ENCODE data around the gene RETN. TPM values are rescaled to one million over a fixed set of nuclear protein-coding genes. Genes with fewer than 3 reads are reported as not detected.

Gene RETN
- total RNA-seq, 4 donors from 2014 or later = not detected

- Histone ChIP-seq H3K27me3 (no peaks in the 10 kb centered on the region), H3K27ac (no peak overlapping the region)
- no peak for TF ChIP-seq POLR2A (IDR thresholded peaks at IDR 0.05)
- TF ChIP-seq, protein P1, sequence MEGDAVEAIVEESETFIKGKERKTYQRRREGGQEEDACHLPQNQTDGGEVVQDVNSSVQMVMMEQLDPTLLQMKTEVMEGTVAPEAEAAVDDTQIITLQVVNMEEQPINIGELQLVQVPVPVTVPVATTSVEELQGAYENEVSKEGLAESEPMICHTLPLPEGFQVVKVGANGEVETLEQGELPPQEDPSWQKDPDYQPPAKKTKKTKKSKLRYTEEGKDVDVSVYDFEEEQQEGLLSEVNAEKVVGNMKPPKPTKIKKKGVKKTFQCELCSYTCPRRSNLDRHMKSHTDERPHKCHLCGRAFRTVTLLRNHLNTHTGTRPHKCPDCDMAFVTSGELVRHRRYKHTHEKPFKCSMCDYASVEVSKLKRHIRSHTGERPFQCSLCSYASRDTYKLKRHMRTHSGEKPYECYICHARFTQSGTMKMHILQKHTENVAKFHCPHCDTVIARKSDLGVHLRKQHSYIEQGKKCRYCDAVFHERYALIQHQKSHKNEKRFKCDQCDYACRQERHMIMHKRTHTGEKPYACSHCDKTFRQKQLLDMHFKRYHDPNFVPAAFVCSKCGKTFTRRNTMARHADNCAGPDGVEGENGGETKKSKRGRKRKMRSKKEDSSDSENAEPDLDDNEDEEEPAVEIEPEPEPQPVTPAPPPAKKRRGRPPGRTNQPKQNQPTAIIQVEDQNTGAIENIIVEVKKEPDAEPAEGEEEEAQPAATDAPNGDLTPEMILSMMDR (IDR thresholded peaks at IDR 0.05) = no peak
These were observed 792 bp downstream of the RETN start for GRCh38 chr19:7669641-7670040.

GRCh38 chr19:7670150-7670783 is 1.4 kb downstream of the RETN start:
- TF ChIP-seq, protein P1 (IDR thresholded peaks at IDR 0.05) = no peak
- TF ChIP-seq POLR2A (IDR thresholded peaks at IDR 0.05) = no peak
- no peak for DNase-seq
- Histone ChIP-seq H3K4me1 (no peaks in the 10 kb centered on the region), H3K9me3 (no peaks in the 10 kb centered on the region), H3K27ac (no peak overlapping the region), H3K36me3 (no peaks in the 10 kb centered on the region), H3K4me3 (no peak overlapping the region), H3K27me3 (no peaks in the 10 kb centered on the region)

More at GRCh38 chr19:7669641-7670040, 792 bp downstream of the RETN start:
- H3K4me1 ChIP-seq = no peaks in the 10 kb centered on the region
- H3K4me3 ChIP-seq = no peak overlapping the region
- no peaks in the 10 kb centered on the region for H3K36me3 ChIP-seq
- no peak for DNase-seq
- H3K9me3 ChIP-seq = no peaks in the 10 kb centered on the region

DNA sequence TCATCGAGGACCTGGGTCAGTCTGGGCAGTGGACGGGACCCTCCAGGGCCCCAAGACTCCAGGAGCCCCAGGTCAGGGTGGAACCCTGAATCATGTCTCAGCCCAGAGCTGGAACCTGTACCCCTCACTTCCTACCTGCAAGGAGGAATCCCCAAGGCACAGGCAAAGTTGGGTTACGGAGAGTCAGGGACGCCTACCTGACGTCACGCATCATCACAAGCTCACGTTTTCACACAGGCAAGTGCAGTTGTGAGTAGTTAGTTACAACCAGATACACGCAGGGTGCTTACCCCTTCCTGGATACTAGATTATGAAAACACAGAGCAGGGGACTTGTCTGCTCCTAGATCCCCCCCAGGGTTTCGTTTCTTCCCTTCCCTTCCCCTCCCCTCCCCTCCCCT is 1.9 kb downstream of the RETN start:
- TF ChIP-seq, protein P1 (IDR thresholded peaks at IDR 0.05) = no peak
- TF ChIP-seq POLR2A (IDR thresholded peaks at IDR 0.05) = no peak
- Histone ChIP-seq H3K27me3 (no peaks in the 10 kb centered on the region), H3K27ac (no peak overlapping the region), H3K36me3 (no peaks in the 10 kb centered on the region), H3K4me1 (no peaks in the 10 kb centered on the region), H3K9me3 (no peaks in the 10 kb centered on the region), H3K4me3 (no peak overlapping the region)
- DNase-seq = no peak

- TF ChIP-seq, protein P1 (IDR thresholded peaks at IDR 0.05) = no peak
- TF ChIP-seq POLR2A (IDR thresholded peaks at IDR 0.05) = no peak
- H3K4me1 ChIP-seq = no peaks in the 10 kb centered on the region
- no peak overlapping the region for H3K4me3 ChIP-seq
- H3K27me3 ChIP-seq = no peaks in the 10 kb centered on the region
- DNase-seq = no peak
- H3K36me3 ChIP-seq = no peaks in the 10 kb centered on the region
- H3K9me3 ChIP-seq = no peaks in the 10 kb centered on the region
- H3K27ac ChIP-seq = no peak overlapping the region
These were observed 3.7 kb downstream of the RETN start for GRCh38 chr19:7672522-7672921.

GRCh38 chr19:7674010-7675005 is 5.5 kb downstream of the RETN start:
- Histone ChIP-seq H3K36me3 (no peaks in the 10 kb centered on the region), H3K4me1 (peaks cover 0 to under 1% (median 0%) of the 10 kb centered on the region in 4 donors), H3K27me3 (no peaks in the 10 kb centered on the region), H3K4me3 (no peak overlapping the region), H3K27ac (no peak overlapping the region), H3K9me3 (no peaks in the 10 kb centered on the region)
- TF ChIP-seq, protein P1 (IDR thresholded peaks at IDR 0.05) = no peak
- TF ChIP-seq POLR2A (IDR thresholded peaks at IDR 0.05) = no peak
- DNase-seq = peak in 2 of 3 donors; percentile 73 to 79

Data from Peyer's patch (tissue), 4 donors.